Umbilical cord (tissue), 2 donors: ENCODE measurements around the gene SYCN. TPM values are rescaled to one million over a fixed set of nuclear protein-coding genes. Genes with fewer than 3 reads are reported as not detected.
A peak's percentile ranks its signal among the peaks of the same experiment; 100 is the strongest.

Experiments
- DNase-seq: peaks from one replicate; pipeline ENCODE4 v3.0.0-alpha.2; 2015; ENCODE audit warnings: low spot score
- total RNA-seq: library from RNA; depleted of rRNA; stranded (reverse); fragments of >200 nt; gene quantifications from one replicate; pipeline ENCODE4 v1.2.3, GENCODE V29; 2014; ENCODE audit warnings: low replicate concordance; ENCODE audit not compliant: insufficient read depth

The SYCN gene
- total RNA-seq, 1 donor from 2014 or later = not detected

DNA sequence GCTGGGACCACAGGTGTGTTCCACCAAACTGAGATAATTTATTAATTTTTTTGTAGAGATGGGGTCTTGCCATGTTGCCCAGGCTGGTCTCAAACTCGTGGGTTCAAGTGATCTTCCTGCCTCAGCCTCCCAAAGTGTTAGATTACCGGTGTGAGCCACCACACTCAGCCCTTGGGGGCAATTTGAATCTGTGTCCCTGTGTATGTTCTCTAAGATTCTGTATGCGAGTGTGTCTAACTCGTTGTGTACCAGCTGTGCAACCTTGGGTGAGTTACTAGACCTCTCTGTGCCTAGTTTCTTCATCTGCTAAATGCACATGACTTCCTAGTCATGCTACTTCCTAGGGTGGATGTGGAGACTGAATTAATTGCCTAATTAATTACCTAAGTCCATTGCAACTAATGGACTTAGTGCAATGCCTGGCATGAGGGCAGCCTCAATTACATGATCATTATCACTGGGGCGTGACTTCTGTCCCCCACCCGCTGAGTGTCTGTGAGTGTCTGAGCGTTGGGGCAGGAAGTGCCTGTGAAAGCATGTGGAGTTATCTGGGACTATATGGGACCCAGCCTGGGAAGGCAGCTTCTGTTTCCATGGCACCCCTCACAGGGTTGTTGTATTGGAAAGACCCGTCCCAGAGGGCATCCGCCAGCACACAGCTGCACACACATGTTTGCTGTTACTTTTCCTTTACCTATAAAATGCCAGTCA is 9.1 kb downstream of the SYCN start:
- DNase-seq = no peak

DNA sequence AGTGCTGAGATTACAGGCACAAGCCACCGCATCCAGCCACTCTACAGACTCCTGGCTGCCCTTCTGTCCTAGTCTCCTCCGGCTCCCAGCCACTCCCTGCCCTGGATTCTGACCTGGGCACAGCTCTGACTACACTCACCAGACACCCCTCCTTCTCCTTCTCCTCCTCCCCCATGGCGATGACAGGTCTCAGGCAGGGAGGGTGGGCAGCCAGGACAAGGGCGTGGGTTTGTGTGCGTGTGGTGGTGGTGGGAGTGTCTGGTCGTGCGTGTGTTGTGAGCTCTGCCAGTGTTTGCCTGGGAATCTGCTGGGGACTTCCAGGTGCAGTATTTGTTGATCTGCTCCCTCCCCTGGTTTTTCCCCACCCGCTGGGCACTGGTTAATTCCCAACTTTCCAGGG is 10.3 kb downstream of the SYCN start:
- DNase-seq = no peak

- DNase-seq = peak; percentile 40
Measured at GRCh38 chr19:39192846-39193245, 11.2 kb downstream of the SYCN start.

- DNase-seq = no peak
Measured at GRCh38 chr19:39190768-39191167, 13.3 kb downstream of the SYCN start.

- no peak for DNase-seq
Measured at GRCh38 chr19:39188960-39189359, 15.1 kb downstream of the SYCN start.

DNA sequence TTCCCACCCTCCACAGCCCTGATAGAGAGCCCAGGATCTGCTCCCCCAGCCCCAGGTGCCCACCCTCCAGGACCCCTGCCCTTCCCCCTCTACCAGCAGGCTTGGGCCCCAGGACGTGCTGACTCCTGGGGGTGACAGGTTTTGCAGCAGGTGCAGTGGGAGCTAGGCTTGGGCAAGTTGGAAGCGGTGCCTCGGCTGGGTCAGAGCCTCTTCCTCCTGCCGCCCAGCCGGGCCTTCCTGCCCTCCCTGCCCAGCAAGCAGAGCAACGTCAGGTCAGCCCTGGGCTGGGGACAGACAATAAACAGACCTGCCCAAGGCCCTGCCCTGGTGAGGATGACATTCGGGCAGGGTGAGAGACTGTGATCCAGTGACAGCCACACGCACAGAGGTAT is 16.5 kb downstream of the SYCN start:
- DNase-seq = no peak

GRCh38 chr19:39186391-39186790 is 17.7 kb downstream of the SYCN start:
- no peak for DNase-seq

DNA sequence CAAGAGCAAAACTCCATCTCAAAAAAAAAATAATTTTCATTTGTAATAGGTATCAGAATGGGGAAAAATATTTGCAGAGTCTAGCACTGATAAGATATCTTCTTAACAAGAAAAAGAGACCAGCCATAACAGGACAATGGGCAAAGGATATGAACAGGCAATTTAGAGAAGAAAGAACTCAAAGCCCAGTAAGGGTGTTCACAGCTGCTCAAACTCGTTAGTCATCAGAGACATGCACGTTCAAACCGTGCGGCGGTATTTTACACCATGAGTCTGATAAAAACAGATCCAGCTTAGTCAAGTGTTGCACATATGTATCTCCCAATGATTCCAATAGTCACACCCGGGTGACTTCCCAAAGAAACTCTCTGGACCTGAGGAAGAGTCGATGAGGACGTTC is 21.0 kb downstream of the SYCN start:
- no peak for DNase-seq

GRCh38 chr19:39182174-39182505 is 21.9 kb downstream of the SYCN start:
- no peak for DNase-seq

GRCh38 chr19:39181500-39182173 is 22.4 kb downstream of the SYCN start:
- no peak for DNase-seq

DNA sequence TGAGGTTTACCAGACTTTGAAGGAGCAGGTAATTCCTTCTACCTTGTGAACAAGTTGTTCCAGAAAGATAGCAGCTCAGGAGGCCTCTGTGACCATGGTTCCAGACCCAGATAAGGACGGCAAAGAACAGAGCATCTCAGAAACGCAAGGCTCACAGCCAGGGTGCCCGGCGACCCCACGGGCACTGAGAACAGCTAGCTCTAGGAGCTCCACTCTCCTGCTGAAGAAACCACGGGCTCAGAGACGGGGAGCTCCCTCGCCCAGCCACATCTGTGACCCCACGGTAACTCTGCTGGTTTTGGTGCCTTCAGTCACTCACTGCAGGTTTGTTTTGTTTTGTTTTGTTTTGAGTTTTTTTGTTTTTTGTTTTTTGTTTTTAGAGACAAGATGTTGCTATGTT is 23.3 kb downstream of the SYCN start:
- no peak for DNase-seq

GRCh38 chr19:39179754-39180153 is 24.3 kb downstream of the SYCN start:
- no peak for DNase-seq

DNA sequence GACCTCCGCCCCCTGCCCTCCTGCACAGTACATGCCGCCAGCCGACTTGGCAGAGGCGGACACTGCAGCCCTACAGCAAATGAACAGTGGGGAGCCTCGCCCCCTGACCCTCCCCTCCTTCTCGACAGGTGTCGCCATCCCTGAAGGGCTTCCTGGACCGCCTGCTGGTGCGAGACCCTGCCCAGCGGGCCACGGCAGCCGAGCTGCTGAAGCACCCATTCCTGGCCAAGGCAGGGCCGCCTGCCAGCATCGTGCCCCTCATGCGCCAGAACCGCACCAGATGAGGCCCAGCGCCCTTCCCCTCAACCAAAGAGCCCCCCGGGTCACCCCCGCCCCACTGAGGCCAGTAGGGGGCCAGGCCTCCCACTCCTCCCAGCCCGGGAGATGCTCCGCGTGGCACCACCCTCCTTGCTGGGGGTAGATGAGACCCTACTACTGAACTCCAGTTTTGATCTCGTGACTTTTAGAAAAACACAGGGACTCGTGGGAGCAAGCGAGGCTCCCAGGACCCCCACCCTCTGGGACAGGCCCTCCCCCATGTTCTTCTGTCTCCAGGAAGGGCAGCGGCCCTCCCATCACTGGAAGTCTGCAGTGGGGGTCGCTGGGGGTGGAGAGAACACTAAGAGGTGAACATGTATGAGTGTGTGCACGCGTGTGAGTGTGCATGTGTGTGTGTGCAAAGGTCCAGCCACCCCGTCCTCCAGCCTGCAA is 25.6 kb downstream of the SYCN start:
- no peak for DNase-seq

GRCh38 chr19:39177736-39178135 is 26.3 kb downstream of the SYCN start:
- no peak for DNase-seq

- DNase-seq = no peak
Measured at GRCh38 chr19:39177110-39177699, 26.9 kb downstream of the SYCN start.

- peak; percentile 27 for DNase-seq
Measured at GRCh38 chr19:39175564-39175963, 28.5 kb downstream of the SYCN start.

DNA sequence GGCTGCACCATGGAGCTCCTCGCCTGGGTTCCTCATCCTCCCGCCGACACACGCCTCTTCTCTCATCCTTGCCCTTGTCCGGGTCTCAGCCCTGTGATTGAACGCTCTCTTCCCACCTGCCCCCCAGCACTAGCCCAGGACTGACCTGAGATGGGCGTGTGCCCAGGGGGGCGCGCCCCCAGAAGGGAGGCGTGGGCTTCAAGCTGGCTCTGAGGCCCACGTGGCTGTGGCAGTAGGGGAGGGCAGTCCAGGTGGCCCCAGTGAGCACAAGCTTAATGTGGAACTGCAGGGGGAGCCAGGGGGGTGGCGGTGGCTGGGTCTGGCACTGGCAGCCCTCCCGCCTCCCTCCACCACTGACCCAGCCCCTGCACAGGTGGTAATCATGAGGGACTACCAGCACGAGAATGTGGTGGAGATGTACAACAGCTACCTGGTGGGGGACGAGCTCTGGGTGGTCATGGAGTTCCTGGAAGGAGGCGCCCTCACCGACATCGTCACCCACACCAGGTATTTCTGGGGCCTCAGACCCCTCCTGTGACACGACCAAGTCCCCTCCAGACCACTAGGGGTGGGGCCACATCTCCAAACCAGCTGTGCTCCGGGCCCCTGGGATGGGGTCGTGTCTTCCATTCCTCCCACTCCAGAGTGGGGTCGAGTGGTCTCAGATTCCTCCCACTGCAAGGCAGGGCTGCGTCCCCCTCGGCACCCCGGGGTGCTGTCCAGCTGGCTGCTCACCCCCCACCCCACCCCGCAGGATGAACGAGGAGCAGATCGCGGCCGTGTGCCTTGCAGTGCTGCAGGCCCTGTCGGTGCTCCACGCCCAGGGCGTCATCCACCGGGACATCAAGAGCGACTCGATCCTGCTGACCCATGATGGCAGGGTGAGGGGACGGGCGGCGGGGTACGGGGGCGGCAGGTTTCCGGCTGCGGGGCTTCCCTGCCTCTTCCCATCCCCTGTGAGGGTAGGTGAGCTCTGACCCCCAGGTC is 29.2 kb downstream of the SYCN start:
- no peak for DNase-seq

DNA sequence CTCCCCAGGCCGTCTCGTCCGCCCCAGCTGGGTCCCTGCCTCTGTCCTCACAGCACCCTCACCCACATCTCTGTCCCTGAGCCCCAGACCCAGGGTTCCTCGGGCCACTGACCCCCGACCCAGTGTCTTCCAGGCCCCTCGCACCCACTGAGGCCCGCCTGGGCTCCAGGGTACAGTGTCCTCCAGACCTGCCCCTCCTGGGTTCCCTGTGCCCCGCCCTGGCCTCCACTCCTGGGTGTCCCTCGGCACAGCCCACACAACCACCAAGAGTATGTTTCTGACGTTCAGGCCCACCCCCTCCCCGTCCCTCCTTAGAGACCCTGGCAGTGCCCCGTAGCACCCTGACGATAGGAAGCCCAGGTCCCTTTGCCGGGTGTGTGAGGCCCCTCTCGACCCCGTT is 29.9 kb downstream of the SYCN start:
- no peak for DNase-seq

- no peak for DNase-seq
Measured at GRCh38 chr19:39173502-39173991, 30.5 kb downstream of the SYCN start.

GRCh38 chr19:39172700-39173501 is 31.2 kb downstream of the SYCN start:
- no peak for DNase-seq
